Stimulated activated CD8-positive, alpha-beta memory T cell treated with anti-CD3 and anti-CD28 coated beads, Interleukin-7, amount 100 ng/mL, for 1 hour (primary cell): ENCODE results near the gene MGARP.
"Not testable (repeated sequence)": the region's sequence is repeated elsewhere in the genome, so short reads cannot be mapped to it uniquely, and the experiment has no call there.

ENCODE experiments used
- DNase-seq, 2 donors: peaks; one replicate each; pipeline ENCODE4 v3.0.0-alpha.2; 2020; ENCODE audit warnings: low read depth in 2 of 2

Gene MGARP

DNA sequence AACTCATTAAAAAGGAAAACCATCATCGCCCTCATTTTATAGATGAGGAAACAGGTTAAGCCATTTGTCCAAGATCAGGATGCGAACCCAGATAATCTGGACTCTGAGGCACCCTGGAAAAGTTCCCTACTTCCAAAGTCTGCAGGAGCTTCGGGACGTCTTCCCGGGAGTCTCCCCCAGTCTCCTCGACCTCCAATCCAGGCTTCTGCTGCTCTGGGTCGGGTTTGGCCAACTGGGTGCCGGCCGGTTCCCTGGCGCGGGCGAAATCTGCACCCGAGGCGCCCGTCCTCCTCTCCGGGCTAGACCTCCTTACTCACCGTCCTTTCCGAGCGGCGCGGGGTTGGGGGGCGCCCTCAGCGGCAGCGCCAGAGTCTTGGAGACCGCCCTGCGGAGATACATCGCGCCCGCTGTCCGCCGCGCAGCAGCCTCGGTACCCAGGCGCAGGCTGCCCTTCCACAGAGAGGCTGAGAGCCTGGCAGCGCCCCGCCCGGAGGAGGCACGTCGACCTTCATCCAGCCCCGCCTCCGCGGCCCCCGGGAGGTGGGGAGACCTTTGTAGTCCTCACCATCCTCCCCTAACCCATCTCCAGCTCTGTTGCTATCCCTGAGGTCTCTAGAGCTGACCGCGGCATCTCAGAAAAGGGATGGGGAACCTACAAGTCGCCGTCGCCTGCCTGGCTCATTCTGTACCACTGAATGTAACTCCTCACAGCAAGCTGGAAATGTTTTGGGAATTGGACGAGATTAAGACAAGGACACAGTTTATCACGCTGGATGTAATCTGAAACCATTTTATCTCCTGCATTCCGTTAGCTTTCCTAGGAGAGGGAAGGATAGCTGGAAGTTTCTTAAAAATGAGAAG lies at the start of gene MGARP:
Gene MGARP (minus strand): TSS at position 466 of the 861 bp plus-strand sequence. CDS start 67 bp downstream, at position 399.
- DNase-seq, result no peak

DNA sequence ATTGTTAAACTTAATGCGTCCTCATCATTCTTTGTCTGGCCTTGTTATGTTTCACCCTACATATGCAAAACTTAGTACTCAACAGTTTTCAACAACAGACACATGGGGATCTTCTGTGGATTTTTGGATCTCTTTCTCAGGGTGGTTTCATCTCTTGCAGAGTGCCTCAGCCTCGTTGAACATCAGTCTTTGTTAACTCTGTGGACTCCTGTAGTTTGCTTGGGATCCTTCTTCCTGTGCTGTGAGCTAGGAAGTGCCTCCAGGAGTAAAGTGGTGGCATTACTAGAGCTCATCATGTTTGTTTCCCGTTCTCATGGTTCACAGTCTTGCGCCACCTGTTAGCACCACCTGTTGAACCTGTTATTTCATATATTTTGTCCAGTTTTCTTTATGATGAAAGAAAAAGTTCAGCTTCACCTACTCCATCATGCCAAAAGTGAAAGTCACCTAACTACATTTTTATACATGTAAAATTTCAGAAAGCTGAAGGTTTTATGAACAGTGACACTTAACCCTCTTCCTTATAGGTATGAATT lies 49.7 kb upstream of the MGARP start:
- DNase-seq, result no peak

DNA sequence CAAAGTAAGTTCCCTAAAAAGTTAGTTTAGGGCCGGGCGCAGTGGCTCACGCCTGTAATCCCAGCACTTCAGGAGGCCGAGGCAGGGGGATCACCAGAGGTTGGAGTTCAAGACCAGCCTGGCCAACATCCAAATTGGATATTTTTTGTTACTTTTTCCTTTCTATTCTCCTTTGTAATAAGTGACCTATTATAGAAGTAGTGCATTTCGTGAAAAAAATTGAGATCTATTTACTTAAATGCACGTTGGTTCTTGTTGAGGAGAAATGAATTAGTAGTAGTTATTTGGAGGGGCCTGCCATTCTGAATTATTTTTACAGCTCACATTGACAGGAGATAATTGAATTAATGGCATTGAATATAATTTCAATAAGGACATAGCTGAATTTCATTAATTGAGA lies 44.6 kb upstream of the MGARP start:
- no peak for DNase-seq

DNA sequence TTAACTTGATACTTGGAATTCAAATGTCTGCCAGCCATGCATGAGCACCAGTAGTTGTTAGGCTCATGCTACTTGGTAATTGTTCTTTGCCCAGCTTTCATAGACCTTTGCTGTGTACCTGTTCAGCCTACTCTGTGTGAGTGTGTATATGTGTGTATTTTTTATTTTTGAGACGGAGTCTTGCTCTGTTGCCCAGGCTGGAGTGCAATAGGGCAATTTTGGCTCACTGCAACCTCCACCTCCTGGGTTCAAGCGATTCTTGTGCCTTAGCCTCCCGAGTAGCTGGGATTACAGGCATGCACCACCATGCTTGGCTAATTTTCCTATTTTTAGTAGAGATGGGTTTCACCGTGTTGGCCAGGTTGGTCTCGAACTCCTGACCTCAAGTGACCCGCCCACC lies 42.5 kb upstream of the MGARP start:
- not testable (repeated sequence) for DNase-seq

DNA sequence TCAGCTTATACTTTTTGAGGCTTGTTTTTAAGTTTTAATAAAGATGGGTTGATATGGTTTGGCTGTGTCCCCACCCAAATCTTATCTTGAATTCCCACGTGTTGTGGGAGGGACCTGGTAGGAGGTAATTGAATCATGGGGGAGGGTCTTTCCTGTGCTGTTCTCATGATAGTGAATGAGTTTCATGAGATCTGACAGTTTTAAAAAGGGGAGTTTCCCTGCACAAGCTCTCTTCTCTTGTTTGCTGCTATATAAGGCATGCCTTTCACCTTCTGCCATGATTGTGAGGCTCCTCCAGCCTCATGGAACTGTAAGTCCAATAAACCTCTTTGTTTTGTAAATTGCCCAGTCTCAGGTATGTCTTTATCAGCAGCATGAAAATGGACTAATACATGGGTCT lies 42.0 kb upstream of the MGARP start:
- DNase-seq, result not testable (repeated sequence)

DNA sequence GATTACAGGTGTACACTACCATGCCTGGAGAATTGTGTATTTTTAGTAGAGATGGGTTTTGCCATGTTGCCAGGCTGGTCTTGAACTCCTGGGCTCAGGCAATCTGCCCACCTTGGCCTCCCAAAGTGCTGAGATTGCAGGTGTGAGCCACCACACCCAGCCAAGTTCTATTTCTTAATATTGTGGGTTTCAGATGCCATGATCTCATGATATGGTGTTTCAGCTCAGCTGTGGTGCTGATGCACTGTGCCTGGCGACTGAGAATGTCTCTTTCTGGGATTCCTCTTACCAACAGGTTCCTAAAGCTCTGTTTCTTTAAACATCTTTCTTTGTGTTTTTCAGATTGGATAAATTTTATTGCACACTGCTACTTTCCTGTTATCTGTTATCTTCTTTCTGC lies 39.5 kb upstream of the MGARP start:
- DNase-seq, result no peak

DNA sequence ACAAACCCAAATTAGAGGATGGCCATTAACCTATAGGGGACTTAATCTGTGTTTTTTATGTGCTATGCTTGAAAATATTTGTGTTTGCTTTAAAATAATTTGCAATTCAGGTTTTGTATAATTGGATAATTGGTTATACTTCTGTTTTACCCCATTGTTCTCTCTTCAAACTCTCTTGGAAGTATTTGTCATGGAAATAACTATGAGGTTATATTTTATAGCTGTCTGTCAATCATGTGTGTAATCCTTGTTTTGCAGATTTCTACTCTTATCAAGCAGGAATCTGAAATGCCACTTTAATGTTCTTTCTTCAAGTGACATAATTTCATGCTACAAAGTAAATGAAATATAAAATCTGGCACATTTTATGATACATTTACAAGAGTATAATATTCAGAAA lies 37.6 kb upstream of the MGARP start:
- DNase-seq, result no peak

DNA sequence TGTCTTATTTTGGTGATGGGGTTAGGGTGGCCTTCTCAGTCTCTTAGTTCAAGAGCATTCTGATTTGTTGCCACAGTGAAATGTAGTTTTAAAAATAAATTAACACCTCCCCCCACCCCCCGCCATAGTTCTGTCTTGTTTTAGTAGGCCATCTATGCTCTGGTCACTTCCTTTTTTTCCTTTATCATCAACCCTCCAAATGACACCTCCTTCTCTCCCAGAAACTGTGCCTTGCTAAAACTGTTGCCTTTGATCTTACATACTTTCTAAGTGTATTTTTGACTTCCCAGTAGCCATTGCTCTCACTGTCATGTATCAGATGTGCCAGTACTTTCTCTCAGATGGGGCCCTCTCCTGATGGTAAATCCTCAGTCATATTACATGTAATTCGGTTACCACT lies 36.7 kb upstream of the MGARP start:
- no peak for DNase-seq

DNA sequence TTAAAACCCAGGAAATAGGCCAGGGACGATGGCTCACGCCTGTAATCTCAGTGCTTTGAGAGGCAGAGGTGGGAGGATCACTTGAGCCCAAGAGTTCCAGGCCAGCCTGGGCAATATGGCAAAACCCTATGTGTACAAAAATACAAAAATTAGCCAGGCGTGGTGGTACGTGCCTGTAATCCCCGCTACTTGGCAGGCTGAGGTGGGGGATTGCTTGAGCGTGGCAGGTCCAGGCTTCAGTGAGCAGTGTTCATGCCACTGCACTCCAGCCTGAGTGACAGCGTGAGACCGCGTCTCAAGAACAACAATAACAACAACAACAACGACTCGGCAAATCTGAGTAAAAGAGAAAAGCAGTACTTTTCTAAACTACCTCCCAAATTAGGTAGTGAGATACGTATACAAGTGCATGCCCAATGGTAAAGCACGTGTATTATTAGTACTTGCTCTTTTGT lies 35.2 kb upstream of the MGARP start:
- DNase-seq, result no peak

DNA sequence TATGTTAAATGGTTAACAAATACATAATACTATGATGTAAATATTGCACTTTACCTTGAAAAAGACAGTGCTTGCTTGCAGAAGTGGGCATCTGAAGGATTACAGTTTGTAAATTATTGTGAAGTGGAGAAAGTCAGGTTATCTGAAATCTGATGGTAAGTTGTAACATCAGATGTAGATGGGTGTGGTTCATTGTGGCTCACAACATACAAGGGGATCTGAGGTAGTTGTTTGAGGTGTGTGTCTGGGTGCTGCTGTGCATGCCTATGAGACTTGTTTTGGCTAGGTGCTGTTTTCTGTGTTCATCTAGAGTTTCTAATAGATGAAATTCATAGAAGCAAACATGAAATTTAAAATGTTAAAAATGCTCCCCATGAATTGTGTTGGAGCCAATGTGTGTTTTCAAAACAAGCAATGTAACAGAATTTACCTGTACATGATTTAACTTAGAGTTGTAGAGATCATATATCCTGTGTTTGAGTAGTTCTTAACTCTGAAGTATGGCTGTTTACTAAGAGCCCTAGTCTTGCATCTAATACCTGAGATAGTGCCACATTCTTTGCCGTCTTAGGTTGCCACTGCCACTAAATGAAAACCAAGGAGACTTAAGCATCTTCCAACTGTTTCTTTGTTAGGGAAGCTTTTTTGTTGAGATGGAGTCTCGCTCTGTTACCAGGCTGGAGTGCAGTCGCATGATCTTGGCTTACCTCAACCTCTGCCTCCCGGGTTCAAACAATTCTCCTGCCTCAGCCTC lies 34.2 kb upstream of the MGARP start:
- DNase-seq, result no peak

DNA sequence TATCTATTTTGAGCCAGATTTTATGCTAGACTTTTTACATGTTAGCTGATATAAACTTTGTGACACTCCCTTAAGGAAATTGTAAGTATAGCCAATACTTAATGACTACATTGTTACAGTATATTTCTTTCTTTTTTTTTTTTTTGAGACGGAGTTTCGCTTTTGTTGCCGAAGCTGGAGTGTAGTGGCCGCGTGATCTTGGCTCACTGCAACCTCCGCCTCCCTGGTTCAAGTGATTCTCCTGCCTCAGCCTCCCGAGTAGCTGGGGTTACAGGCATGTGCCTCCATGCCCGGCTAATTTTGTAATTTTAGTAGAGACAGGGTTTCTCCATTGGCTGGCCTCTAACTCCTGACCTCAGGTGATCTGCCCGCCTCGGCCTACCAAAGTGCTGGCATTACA lies 33.4 kb upstream of the MGARP start:
- not testable (repeated sequence) for DNase-seq

DNA sequence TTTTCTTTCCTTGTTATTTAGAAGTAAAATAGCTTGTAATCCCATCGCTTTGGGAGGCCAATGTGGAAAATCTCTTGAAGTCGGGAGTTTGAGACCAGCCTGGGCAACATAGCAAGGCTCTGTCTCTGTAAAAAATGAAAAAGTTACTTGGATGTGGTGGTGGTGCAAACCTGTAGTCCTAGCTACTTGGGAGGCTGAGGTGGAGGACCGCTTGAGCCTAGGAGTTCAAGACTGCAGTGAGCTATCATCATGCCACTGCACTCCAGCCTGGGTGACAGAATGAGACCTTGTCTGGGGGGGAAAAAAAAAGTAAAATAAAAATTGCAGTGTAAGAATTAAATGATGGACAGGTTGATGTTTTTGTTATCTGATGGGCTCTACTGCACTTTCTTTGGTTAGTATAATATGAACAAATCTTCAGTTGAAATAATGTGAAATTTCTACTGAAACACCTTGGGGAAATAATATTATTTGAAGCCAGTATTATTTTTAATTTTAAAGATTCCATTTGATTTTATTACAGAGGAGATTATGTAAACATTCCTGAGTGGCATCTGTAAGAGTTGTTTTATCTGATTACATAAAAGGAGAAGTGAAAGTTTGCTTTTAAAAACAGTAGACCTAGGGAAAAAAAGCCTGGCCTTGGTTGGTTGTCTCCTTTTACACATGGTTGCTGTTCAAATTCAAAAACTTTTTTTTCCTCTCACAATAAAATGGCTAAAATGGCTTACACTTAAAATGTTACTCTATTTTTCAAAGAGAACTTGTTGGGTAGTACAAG lies 32.7 kb upstream of the MGARP start:
- no peak for DNase-seq

DNA sequence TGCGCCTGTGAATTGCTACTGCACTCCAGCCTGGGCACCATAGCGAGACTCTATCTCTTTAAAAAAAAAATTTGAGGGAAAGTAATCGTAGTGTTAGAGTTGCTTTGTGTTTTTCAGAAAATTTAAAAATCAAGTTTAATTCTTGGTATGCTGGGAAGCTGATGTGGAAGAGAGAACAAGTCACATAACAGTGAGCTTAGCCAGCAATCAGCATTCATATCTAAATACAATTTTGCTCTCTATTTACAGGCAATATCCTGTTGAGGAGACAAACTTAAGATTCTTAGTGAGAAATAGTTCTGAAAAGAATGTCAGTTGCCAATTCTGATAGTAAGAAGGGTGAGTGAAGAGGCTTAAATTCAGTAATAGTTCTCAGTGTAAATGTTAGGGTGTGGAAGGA lies 31.9 kb upstream of the MGARP start:
- DNase-seq, result no peak

DNA sequence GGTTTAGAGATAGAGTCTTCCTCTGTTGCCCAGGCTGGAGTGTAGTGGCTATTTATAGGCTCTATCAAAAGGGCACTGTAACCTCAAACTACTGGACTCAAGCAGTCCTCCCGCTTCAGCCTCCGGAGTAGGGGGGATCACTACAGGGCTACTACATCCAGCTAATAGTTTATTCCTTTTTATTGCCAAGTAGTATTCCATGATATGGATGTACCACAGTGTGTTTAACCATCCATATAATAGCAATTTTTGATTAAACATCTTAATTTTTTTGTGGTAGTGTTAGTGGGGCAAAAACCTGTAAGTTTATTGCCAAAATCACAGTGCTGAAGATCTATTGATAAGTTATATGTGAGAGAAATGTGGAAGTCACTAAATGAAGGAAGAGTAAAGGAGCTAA lies 24.9 kb upstream of the MGARP start:
- DNase-seq, result no peak

DNA sequence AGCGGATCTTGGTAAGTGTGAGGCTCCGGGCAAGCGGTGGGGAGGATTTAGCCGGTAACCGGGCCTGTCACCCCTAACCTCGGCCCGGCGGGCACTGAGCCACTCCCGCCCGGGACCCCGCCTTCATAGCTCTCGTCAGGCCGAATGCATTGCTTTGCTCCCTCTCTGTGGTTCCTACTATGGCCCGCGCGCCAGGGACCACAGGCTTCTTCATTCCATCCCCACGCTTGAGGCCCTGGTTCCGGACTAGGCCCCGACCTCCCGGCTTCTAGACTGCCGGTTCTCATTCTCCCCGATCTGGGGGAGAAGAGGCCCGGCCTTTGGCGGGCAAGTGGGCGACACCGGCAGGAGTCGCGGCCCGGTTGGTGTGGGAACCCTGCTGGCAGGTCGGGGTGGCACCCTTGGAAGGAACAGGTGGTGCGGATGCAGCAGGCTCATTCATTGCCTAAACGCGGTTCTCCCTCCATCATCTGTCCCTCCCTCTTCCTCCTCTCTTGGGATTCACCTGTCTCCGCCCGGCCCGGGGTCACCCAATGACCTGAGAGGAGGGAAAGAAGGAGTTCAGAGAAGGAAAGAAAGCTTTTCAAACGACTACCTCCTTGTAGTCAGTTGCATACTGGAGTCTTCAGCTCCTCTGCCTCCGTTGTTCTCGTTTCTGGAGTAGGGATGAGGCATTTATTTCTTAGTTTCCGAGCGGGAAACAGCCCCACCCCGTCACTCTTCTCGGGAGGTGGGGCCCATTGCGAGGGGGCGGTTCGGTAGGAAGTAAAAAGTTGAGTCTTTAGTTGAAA lies 22.0 kb upstream of the MGARP start, which contains the start of gene NDUFC1:
Gene NDUFC1 (minus strand): TSS at position 657 of the 791 bp plus-strand sequence. CDS start 6,679 bp downstream, outside the sequence.
- DNase-seq, result peak; percentile 22 to 33

DNA sequence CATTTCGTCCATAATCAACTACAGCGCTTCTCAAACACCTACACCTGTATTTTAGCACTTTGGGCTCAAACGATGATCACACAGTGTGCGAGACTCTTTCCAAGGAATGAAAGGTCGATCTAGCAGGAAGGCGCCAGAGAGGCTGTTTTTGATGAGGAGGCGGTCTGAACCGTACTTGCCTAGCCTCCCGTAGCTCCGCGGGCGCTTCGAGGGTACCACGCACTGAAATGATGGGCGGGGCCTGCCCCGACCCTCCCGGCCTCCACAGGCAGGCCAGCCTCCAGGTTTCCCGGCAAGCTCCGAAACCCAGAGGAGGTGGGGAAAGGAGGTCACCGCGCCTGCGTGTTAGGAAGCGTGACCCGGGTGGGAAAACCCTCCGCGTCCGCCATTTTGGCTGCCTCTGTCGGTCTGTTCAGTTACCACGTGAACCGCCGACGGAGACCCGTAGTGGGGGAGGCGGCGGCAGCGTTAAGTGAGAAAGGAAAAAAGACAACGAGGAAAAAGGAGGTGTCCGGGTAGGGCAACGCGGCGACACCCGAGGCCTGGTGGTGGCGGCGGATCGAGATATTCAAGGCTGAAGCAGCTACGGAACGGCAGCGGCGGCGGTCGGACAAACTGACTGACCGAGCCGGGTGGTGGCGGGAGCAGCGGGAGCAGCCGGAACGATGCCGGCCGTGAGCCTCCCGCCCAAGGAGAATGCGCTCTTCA lies 21.2 kb upstream of the MGARP start, which contains the start of gene NAA15:
Gene NAA15 (plus strand): TSS at position 393 of the 708 bp plus-strand sequence. CDS start 273 bp downstream, at position 666.
- DNase-seq, result peak; percentile 92 to 95

DNA sequence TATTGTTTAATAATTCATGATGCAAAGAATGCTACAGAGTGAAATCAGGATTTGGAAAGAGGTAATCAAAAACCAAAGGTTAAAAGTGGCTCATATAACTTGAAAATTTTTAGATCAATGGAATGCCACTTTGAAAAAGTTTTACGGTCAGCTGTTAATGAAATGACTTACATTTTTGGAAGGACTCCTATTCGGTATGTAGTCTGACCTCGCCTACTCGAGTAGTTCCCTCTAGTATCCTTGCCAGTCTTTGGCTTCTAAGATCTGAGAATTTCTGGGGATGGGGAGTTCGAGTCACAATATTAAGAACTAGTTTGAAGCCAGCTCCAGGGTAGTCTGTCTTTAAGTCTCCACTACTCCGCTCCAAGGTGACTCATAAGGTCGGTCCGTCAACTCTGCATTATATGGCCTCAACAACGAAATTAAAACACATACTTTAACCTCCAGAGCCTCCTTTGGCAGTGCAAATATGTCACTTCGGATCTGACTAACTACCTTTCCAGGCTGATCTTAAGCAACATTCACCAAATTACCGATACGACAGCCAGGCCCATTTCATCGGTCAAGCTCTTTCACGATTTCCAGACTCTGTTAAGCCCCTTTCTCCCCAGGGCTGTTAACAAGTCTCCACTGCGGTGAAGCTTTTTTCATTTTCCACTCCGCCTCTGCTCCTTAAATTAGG lies 20.5 kb upstream of the MGARP start:
- DNase-seq, result no peak

DNA sequence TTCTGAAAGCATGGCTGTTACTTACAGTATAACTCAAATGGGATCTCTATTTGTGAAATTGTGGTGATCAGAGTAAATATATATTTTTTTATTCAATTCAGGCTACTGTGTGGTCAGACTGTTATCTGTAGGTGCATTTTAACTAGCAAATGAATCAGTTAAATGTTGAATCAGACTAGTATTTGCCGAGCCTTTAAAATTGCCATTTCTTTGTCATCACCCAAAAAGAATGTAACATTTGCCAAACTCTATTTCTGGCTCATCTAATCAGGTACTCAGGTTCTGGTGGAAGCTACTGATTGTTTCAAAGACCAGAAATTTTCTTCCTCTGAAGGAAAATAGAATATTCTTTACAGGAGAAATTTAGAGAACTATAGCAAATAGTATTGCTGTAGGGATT lies 19.5 kb upstream of the MGARP start:
- no peak for DNase-seq

DNA sequence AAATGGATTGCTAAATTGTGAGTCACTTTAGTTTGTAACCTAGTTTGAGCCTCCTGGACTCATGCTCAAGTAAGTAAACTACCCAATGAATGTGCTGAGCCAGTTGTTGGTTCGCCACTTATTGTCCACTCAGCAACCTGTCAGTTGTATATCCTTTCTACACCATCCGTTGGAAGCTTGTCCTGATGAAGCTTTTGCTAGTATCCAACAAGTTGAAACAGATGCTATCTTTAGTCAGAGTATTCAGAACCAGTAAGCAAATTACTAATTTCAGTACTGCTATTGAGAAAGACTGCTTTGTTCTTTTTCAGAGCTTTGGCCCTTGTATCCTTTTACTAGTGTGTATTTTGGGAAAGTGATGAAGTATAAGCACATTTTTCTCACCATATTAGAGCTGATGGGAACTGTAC lies 17.0 kb upstream of the MGARP start:
- DNase-seq, result no peak

DNA sequence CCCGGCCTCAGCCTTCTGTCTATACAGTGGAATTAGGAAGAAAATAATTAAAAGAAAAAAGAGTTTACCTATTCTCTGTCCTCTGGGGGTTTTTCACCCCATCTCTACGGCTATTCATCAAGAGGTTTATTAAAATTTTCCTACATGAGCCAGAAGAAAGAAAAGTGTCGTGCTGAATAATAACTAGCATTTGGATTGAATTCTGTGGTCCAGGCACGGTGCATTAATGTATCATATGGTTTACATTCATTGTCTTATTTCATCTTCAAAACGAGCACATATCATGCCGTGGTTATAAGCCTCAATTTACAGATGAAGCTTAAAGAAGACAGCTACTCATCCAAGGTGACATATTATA lies 15.9 kb upstream of the MGARP start:
- no peak for DNase-seq
